ENCODE measurements around the gene C3orf80.
"Not testable (repeated sequence)": the region's sequence is repeated elsewhere in the genome, so short reads cannot be mapped to it uniquely, and the experiment has no call there.

Gene C3orf80

GRCh38 chr3:160217675-160218074 is 7.5 kb upstream of the C3orf80 start:
- no peak for DNase-seq

- no peak for DNase-seq
These were observed 7.1 kb upstream of the C3orf80 start for GRCh38 chr3:160218136-160218535.

- no peak for DNase-seq
These were observed 5.2 kb upstream of the C3orf80 start for GRCh38 chr3:160220038-160220437.

GRCh38 chr3:160221019-160221418 is 4.2 kb upstream of the C3orf80 start:
- DNase-seq: no peak

GRCh38 chr3:160224256-160224655 is 966 bp upstream of the C3orf80 start:
- DNase-seq: no peak

GRCh38 chr3:160224811-160225175 is 429 bp upstream of the C3orf80 start:
- no peak for DNase-seq

GRCh38 chr3:160226026-160226907 is 1.0 kb downstream of the C3orf80 start:
- peak; percentile 26 for DNase-seq

GRCh38 chr3:160227419-160227818 is 2.2 kb downstream of the C3orf80 start:
- no peak for DNase-seq

GRCh38 chr3:160232014-160232413 is 6.8 kb downstream of the C3orf80 start:
- DNase-seq: no peak

- not testable (repeated sequence) for DNase-seq
These were observed 15.5 kb downstream of the C3orf80 start for GRCh38 chr3:160240719-160241118.

- DNase-seq: no peak
These were observed 20.1 kb downstream of the C3orf80 start for GRCh38 chr3:160245261-160245800.

- no peak for DNase-seq
These were observed 22.5 kb downstream of the C3orf80 start for GRCh38 chr3:160247766-160248165.

GRCh38 chr3:160253298-160253697 is 28.1 kb downstream of the C3orf80 start:
- DNase-seq: no peak

GRCh38 chr3:160257606-160258005 is 32.4 kb downstream of the C3orf80 start:
- no peak for DNase-seq

- DNase-seq: no peak
These were observed 34.4 kb downstream of the C3orf80 start for GRCh38 chr3:160259589-160259988.

- DNase-seq: no peak
These were observed 35.5 kb downstream of the C3orf80 start for GRCh38 chr3:160260587-160261270.

- DNase-seq: no peak
These were observed 39.9 kb downstream of the C3orf80 start for GRCh38 chr3:160265088-160265487.
